MCF 10A (cell line): Measurements from ENCODE around the gene ABHD2. TPM values are rescaled to one million over a fixed set of nuclear protein-coding genes. Genes with fewer than 3 reads are reported as not detected.

Experiments used
- BruUV-seq: library from RNA; stranded (reverse); fragments of 400-500 nt; replicated peaks from 2 replicates; lab custom pipeline; 2021; lab: Mats Ljungman, UMichigan
- CTCF ChIA-PET: fragments of 300-600 bp; sonication (Branson Sonifier 250); formaldehyde crosslinking; extraction: SDS; loops from one replicate; lab custom pipeline; 2021; ENCODE audit warnings: antibody characterized with exemption, inconsistent platforms; lab: Yijun Ruan, JAX
- POLR2A ChIA-PET: fragments of 300-600, 350-650 bp; sonication (Branson Sonifier 250); formaldehyde crosslinking; extraction: SDS; loops from one replicate; lab custom pipeline; 2020; ENCODE audit warnings: antibody characterized with exemption, inconsistent platforms; lab: Yijun Ruan, JAX
- DNase-seq: peaks from one replicate; pipeline ENCODE4 v3.0.0-alpha.2; 2018; ENCODE audit not compliant: unreplicated experiment
- H3K27ac Mint-ChIP-seq: one replicate; pipeline ENCODE4 v1.8.0; 2022; ENCODE audit warnings: mild to moderate bottlenecking, low read depth, mixed read lengths; ENCODE audit not compliant: unreplicated experiment
- H3K27me3 Mint-ChIP-seq: one replicate; pipeline ENCODE4 v1.8.0; 2022; ENCODE audit warnings: mixed read lengths; ENCODE audit not compliant: insufficient read depth, unreplicated experiment
- H3K36me3 Mint-ChIP-seq: one replicate; pipeline ENCODE4 v1.8.0; 2022; ENCODE audit warnings: mild to moderate bottlenecking, moderate library complexity, mixed read lengths; ENCODE audit not compliant: insufficient read depth, unreplicated experiment
- H3K4me1 Mint-ChIP-seq: one replicate; pipeline ENCODE4 v1.8.0; 2022; ENCODE audit warnings: mixed read lengths; ENCODE audit not compliant: insufficient read depth, unreplicated experiment
- H3K4me3 Mint-ChIP-seq: one replicate; pipeline ENCODE4 v1.8.0; 2022; ENCODE audit warnings: mild to moderate bottlenecking, moderate library complexity, mixed read lengths; ENCODE audit not compliant: unreplicated experiment
- H3K9me3 Mint-ChIP-seq: one replicate; pipeline ENCODE4 v1.8.0; 2022; ENCODE audit warnings: mixed read lengths; ENCODE audit not compliant: unreplicated experiment
- intact Hi-C: fragments of 100-400 bp; cut with micrococcal nuclease; formaldehyde crosslinking; loops from 2 replicates; pipeline ENCODE4 v1.14.1; 2022
- total RNA-seq: library from RNA; stranded (reverse); gene quantifications from 2 replicates; pipeline ENCODE4 v1.2.3, GENCODE V29; 2022
- TF ChIP-seq, protein P1 (sequence below): fragments of 200-600 bp; IDR thresholded peaks from one replicate; pipeline ENCODE4 v1.8.0; 2022; ENCODE audit warnings: antibody characterized with exemption, mild to moderate bottlenecking; ENCODE audit not compliant: unreplicated experiment

Gene ABHD2
- total RNA-seq, 1 experiment from 2014 or later, result 47.7 TPM

GRCh38 chr15:89136078-89136806 is 48.0 kb downstream of the ABHD2 start:
- CTCF ChIA-PET, result interaction anchor here (0.6 to 3.1 kb wide), 2 partner anchors 79 to 105 kb away, joined by 3 to 16 read pairs; no protein-coding TSS in a partner anchor
- Mint-ChIP-seq H3K27me3 (no peaks in the 10 kb centered on the region), H3K4me1 (peaks cover 6% of the 10 kb centered on the region), H3K27ac (no peak overlapping the region), H3K9me3 (no peaks in the 10 kb centered on the region), H3K4me3 (no peak overlapping the region), H3K36me3 (peaks cover 15% of the 10 kb centered on the region)
- BruUV-seq, result no TSS peak
- POLR2A ChIA-PET, result interaction anchor here (0.6 to 1.2 kb wide), 3 partner anchors 14 to 110 kb away, joined by 3 to 5 read pairs (median 4); no protein-coding TSS in a partner anchor
- TF ChIP-seq, protein P1, sequence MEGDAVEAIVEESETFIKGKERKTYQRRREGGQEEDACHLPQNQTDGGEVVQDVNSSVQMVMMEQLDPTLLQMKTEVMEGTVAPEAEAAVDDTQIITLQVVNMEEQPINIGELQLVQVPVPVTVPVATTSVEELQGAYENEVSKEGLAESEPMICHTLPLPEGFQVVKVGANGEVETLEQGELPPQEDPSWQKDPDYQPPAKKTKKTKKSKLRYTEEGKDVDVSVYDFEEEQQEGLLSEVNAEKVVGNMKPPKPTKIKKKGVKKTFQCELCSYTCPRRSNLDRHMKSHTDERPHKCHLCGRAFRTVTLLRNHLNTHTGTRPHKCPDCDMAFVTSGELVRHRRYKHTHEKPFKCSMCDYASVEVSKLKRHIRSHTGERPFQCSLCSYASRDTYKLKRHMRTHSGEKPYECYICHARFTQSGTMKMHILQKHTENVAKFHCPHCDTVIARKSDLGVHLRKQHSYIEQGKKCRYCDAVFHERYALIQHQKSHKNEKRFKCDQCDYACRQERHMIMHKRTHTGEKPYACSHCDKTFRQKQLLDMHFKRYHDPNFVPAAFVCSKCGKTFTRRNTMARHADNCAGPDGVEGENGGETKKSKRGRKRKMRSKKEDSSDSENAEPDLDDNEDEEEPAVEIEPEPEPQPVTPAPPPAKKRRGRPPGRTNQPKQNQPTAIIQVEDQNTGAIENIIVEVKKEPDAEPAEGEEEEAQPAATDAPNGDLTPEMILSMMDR, result no peak
- DNase-seq, result no peak
- intact Hi-C loops, result no loop called here

GRCh38 chr15:89136818-89137772 is 48.8 kb downstream of the ABHD2 start:
- Mint-ChIP-seq H3K9me3 (no peaks in the 10 kb centered on the region), H3K27me3 (no peaks in the 10 kb centered on the region), H3K36me3 (peaks cover 12% of the 10 kb centered on the region), H3K4me1 (peaks cover 5% of the 10 kb centered on the region), H3K4me3 (no peak overlapping the region), H3K27ac (no peak overlapping the region)
- BruUV-seq, result no TSS peak
- TF ChIP-seq, protein P1, result no peak
- DNase-seq, result no peak
- CTCF ChIA-PET, result interaction anchor here (0.6 to 3.1 kb wide), 2 partner anchors 80 to 106 kb away, joined by 3 to 16 read pairs; no protein-coding TSS in a partner anchor
- POLR2A ChIA-PET, result interaction anchor here (0.8 to 1.2 kb wide), 2 partner anchors 13 to 16 kb away, joined by 3 to 5 read pairs; no protein-coding TSS in a partner anchor
- intact Hi-C loops, result no loop called here

- peaks cover 5% of the 10 kb centered on the region for H3K4me1 Mint-ChIP-seq
- ChIA-PET CTCF (interaction anchor here (0.7 to 3.1 kb wide), 2 partner anchors 13 to 80 kb away, joined by 3 to 16 read pairs; no protein-coding TSS in a partner anchor), POLR2A (interaction anchor here (0.7 kb wide), 1 partner anchor 1530 kb away, joined by 3 read pairs; no protein-coding TSS in a partner anchor)
- no peak overlapping the region for H3K27ac Mint-ChIP-seq
- H3K36me3 Mint-ChIP-seq, result peaks cover 12% of the 10 kb centered on the region
- no peaks in the 10 kb centered on the region for H3K9me3 Mint-ChIP-seq
- BruUV-seq, result no TSS peak
- H3K27me3 Mint-ChIP-seq, result no peaks in the 10 kb centered on the region
- DNase-seq, result no peak
- H3K4me3 Mint-ChIP-seq, result no peak overlapping the region
- intact Hi-C loops, result no loop called here
- TF ChIP-seq, protein P1, result no peak
These were observed 49.7 kb downstream of the ABHD2 start for GRCh38 chr15:89137926-89138325.
